Measurements from ENCODE around the gene CFAP20DC.

CFAP20DC gene

DNA sequence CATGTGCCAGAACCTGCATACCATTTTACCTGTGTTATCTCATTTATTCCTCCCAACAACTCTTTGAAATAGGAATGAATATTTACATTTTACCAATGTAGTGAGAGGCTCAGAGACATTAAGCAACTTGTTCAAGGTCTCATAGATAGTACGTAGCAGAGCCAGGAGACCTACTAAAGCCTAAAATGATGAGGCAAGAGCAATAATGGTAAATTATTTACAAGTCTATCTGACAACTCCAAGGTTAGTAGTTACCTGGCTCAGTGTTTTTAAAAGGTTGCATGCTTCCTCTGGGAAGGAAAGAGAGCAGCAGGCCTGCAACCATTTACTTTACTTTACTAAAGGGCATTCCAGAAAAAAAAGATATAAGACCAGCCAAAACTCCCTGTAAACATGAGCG lies 103.0 kb downstream of the CFAP20DC start:
- no peaks in the 10 kb centered on the region for H3K27me3 ChIP-seq (ENCODE audit: control insufficient read depth in 3 of 3, insufficient read depth in 3 of 3, low read depth in 1 of 3, low read length in 3 of 3)
- no CpG with 5 or more reads among the region's 2 CpGs for WGBS, 2 donors (ENCODE audit: extremely low coverage in 2 of 2, insufficient read length in 2 of 2, insufficient replicate concordance in 1 of 2)
- H3K4me2 ChIP-seq (ENCODE audit: insufficient read depth, low read length, poor library complexity, severe bottlenecking), result no peak overlapping the region
- no peaks in the 10 kb centered on the region for H3K36me3 ChIP-seq (replicated peaks in 1 of 2; ENCODE audit: control insufficient read depth in 2 of 2, insufficient read depth in 2 of 2, low read length in 2 of 2)
- no peak overlapping the region for H3K18ac ChIP-seq (ENCODE audit: low read length)
- H2BK12ac ChIP-seq (ENCODE audit: low read length), result no peak overlapping the region
- H2AK5ac ChIP-seq (ENCODE audit: low read depth, low read length), result no peak overlapping the region
- no peak for DNase-seq (ENCODE audit: low spot score)
- H3K4ac ChIP-seq (ENCODE audit: low read length), result no peak overlapping the region
- H2AFZ ChIP-seq (ENCODE audit: low read length), result no peak overlapping the region
- H2BK5ac ChIP-seq (ENCODE audit: low read length), result no peak overlapping the region
- H2BK15ac ChIP-seq (ENCODE audit: low read length), result no peak overlapping the region
- no peak overlapping the region for H3K27ac ChIP-seq (replicated peaks; ENCODE audit: low read length)
- no peak overlapping the region for H3K4me3 ChIP-seq (ENCODE audit: low read length in 2 of 2)
- no peaks in the 10 kb centered on the region for H3K9me3 ChIP-seq (replicated peaks in 1 of 2; ENCODE audit: control insufficient read depth in 2 of 2, insufficient read depth in 1 of 2, low read depth in 1 of 2, low read length in 2 of 2)
- H3K23ac ChIP-seq (ENCODE audit: low read depth, low read length, poor library complexity), result no peak overlapping the region
- no peak overlapping the region for H4K8ac ChIP-seq (ENCODE audit: low read depth, low read length)
- H4K91ac ChIP-seq (ENCODE audit: low read depth, low read length, poor library complexity), result no peak overlapping the region
- no peaks in the 10 kb centered on the region for H3K79me1 ChIP-seq (ENCODE audit: low read depth, low read length)
- H3K9ac ChIP-seq (ENCODE audit: low read depth, low read length, poor library complexity), result no peak overlapping the region
- H3K14ac ChIP-seq (ENCODE audit: low read length), result no peak overlapping the region
- H3K4me1 ChIP-seq (ENCODE audit: control insufficient read depth in 2 of 2, insufficient read depth in 1 of 2, low read depth in 1 of 2, low read length in 2 of 2), result no peaks in the 10 kb centered on the region
- no peak overlapping the region for H2BK120ac ChIP-seq (ENCODE audit: low read depth, low read length)

DNA sequence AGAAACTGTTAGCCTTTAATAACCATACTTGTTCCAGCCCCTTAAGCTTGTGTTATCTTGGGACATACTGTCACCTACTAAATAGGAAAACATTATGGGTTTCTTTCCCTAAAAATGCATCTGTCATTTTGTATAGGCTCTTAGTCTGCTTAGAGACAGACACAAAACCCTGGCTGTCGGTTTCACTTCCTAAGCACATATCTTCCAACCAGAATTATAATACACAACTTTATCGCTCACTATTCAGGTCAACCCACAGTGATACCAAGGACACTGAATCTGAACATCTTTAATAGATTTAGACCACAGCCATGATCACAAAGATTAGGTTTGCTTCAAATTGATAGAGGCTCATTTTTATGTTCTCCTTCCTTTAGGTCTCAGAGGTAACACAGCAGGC lies 111.8 kb downstream of the CFAP20DC start:
- H3K9ac ChIP-seq (ENCODE audit: low read depth, low read length, poor library complexity), result no peak overlapping the region
- H3K4me3 ChIP-seq (ENCODE audit: low read length in 2 of 2), result no peak overlapping the region
- no peaks in the 10 kb centered on the region for H3K79me1 ChIP-seq (ENCODE audit: low read depth, low read length)
- H2BK120ac ChIP-seq (ENCODE audit: low read depth, low read length), result no peak overlapping the region
- H2AK5ac ChIP-seq (ENCODE audit: low read depth, low read length), result no peak overlapping the region
- no peak overlapping the region for H3K23ac ChIP-seq (ENCODE audit: low read depth, low read length, poor library complexity)
- H4K91ac ChIP-seq (ENCODE audit: low read depth, low read length, poor library complexity), result no peak overlapping the region
- H2BK5ac ChIP-seq (ENCODE audit: low read length), result no peak overlapping the region
- no peaks in the 10 kb centered on the region for H3K36me3 ChIP-seq (replicated peaks in 1 of 2; ENCODE audit: control insufficient read depth in 2 of 2, insufficient read depth in 2 of 2, low read length in 2 of 2)
- no peak overlapping the region for H4K8ac ChIP-seq (ENCODE audit: low read depth, low read length)
- no peak overlapping the region for H2BK15ac ChIP-seq (ENCODE audit: low read length)
- H3K27ac ChIP-seq (replicated peaks; ENCODE audit: low read length), result no peak overlapping the region
- H2BK12ac ChIP-seq (ENCODE audit: low read length), result no peak overlapping the region
- no peak for DNase-seq (ENCODE audit: low spot score)
- H3K9me3 ChIP-seq (replicated peaks in 1 of 2; ENCODE audit: control insufficient read depth in 2 of 2, insufficient read depth in 1 of 2, low read depth in 1 of 2, low read length in 2 of 2), result no peaks in the 10 kb centered on the region
- no peak overlapping the region for H3K14ac ChIP-seq (ENCODE audit: low read length)
- H3K4me2 ChIP-seq (ENCODE audit: insufficient read depth, low read length, poor library complexity, severe bottlenecking), result no peak overlapping the region
- H3K18ac ChIP-seq (ENCODE audit: low read length), result no peak overlapping the region
- H3K4ac ChIP-seq (ENCODE audit: low read length), result no peak overlapping the region
- no peak overlapping the region for H2AFZ ChIP-seq (ENCODE audit: low read length)
- H3K27me3 ChIP-seq (ENCODE audit: control insufficient read depth in 3 of 3, insufficient read depth in 3 of 3, low read depth in 1 of 3, low read length in 3 of 3), result no peaks in the 10 kb centered on the region
- WGBS, 2 donors (ENCODE audit: extremely low coverage in 2 of 2, insufficient read length in 2 of 2, insufficient replicate concordance in 1 of 2), result no CpG with 5 or more reads among the region's 2 CpGs
- H3K4me1 ChIP-seq (ENCODE audit: control insufficient read depth in 2 of 2, insufficient read depth in 1 of 2, low read depth in 1 of 2, low read length in 2 of 2), result no peaks in the 10 kb centered on the region

DNA sequence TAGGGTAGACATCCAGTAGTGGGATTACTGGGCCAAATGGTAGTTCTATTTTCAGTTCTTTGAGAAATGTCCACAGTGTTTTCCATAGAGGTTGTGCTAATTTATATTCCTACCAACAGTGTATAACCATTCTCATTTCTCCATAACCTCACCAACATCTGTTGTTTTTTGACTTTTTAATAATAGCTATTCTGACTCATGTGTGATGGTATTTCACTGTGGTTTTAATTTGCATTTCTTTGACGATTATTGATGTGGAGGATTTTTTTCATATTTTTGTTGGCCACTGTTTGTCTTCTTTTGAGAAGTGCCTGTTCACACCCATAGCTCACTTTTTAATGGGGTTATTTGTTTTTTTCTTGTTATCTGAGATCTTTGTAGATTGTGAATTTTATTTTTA lies 125.2 kb downstream of the CFAP20DC start:
- no peak overlapping the region for H3K4me3 ChIP-seq (ENCODE audit: low read length in 2 of 2)
- no peaks in the 10 kb centered on the region for H3K9me3 ChIP-seq (replicated peaks in 1 of 2; ENCODE audit: control insufficient read depth in 2 of 2, insufficient read depth in 1 of 2, low read depth in 1 of 2, low read length in 2 of 2)
- no peaks in the 10 kb centered on the region for H3K79me1 ChIP-seq (ENCODE audit: low read depth, low read length)
- no peak overlapping the region for H3K27ac ChIP-seq (replicated peaks; ENCODE audit: low read length)
- H3K27me3 ChIP-seq (ENCODE audit: control insufficient read depth in 3 of 3, insufficient read depth in 3 of 3, low read depth in 1 of 3, low read length in 3 of 3), result no peaks in the 10 kb centered on the region
- no CpG with 5 or more reads among the region's 1 CpG for WGBS, 2 donors (ENCODE audit: extremely low coverage in 2 of 2, insufficient read length in 2 of 2, insufficient replicate concordance in 1 of 2)
- no peak overlapping the region for H3K23ac ChIP-seq (ENCODE audit: low read depth, low read length, poor library complexity)
- no peak overlapping the region for H2BK15ac ChIP-seq (ENCODE audit: low read length)
- no peak overlapping the region for H3K14ac ChIP-seq (ENCODE audit: low read length)
- no peak overlapping the region for H2BK12ac ChIP-seq (ENCODE audit: low read length)
- H3K9ac ChIP-seq (ENCODE audit: low read depth, low read length, poor library complexity), result no peak overlapping the region
- no peak for DNase-seq (ENCODE audit: low spot score)
- no peak overlapping the region for H3K4me2 ChIP-seq (ENCODE audit: insufficient read depth, low read length, poor library complexity, severe bottlenecking)
- H4K8ac ChIP-seq (ENCODE audit: low read depth, low read length), result no peak overlapping the region
- no peaks in the 10 kb centered on the region for H3K4me1 ChIP-seq (ENCODE audit: control insufficient read depth in 2 of 2, insufficient read depth in 1 of 2, low read depth in 1 of 2, low read length in 2 of 2)
- no peak overlapping the region for H3K18ac ChIP-seq (ENCODE audit: low read length)
- H3K4ac ChIP-seq (ENCODE audit: low read length), result no peak overlapping the region
- no peak overlapping the region for H2AFZ ChIP-seq (ENCODE audit: low read length)
- H4K91ac ChIP-seq (ENCODE audit: low read depth, low read length, poor library complexity), result no peak overlapping the region
- H2BK5ac ChIP-seq (ENCODE audit: low read length), result no peak overlapping the region
- H3K36me3 ChIP-seq (replicated peaks in 1 of 2; ENCODE audit: control insufficient read depth in 2 of 2, insufficient read depth in 2 of 2, low read length in 2 of 2), result no peaks in the 10 kb centered on the region
- no peak overlapping the region for H2AK5ac ChIP-seq (ENCODE audit: low read depth, low read length)
- H2BK120ac ChIP-seq (ENCODE audit: low read depth, low read length), result no peak overlapping the region

DNA sequence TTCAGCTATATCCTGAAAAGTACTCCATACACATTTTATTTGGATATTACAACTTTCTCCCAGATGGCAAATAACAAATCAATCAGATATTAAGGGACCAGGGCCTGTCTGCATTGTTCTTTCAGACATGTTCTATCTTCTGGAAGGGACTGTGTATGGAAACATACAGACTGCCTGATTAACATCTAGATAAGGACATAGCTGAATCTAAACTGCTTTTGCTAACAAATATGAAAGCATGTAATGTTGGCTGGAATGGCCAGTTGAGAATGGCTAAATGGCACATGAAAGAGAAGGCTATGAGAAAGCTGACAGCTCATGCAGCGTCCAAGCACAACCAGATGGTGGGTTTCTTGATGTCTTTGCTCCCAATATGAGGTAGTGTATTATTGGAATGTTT lies 149.4 kb downstream of the CFAP20DC start:
- no peaks in the 10 kb centered on the region for H3K79me1 ChIP-seq (ENCODE audit: low read depth, low read length)
- no peak overlapping the region for H4K8ac ChIP-seq (ENCODE audit: low read depth, low read length)
- H3K9ac ChIP-seq (ENCODE audit: low read depth, low read length, poor library complexity), result no peak overlapping the region
- no peak overlapping the region for H3K4me2 ChIP-seq (ENCODE audit: insufficient read depth, low read length, poor library complexity, severe bottlenecking)
- H3K23ac ChIP-seq (ENCODE audit: low read depth, low read length, poor library complexity), result no peak overlapping the region
- H3K36me3 ChIP-seq (replicated peaks in 1 of 2; ENCODE audit: control insufficient read depth in 2 of 2, insufficient read depth in 2 of 2, low read length in 2 of 2), result no peaks in the 10 kb centered on the region
- no peak for DNase-seq (ENCODE audit: low spot score)
- no peaks in the 10 kb centered on the region for H3K27me3 ChIP-seq (ENCODE audit: control insufficient read depth in 3 of 3, insufficient read depth in 3 of 3, low read depth in 1 of 3, low read length in 3 of 3)
- no peak overlapping the region for H2BK5ac ChIP-seq (ENCODE audit: low read length)
- H3K14ac ChIP-seq (ENCODE audit: low read length), result no peak overlapping the region
- no peaks in the 10 kb centered on the region for H3K9me3 ChIP-seq (replicated peaks in 1 of 2; ENCODE audit: control insufficient read depth in 2 of 2, insufficient read depth in 1 of 2, low read depth in 1 of 2, low read length in 2 of 2)
- H3K4ac ChIP-seq (ENCODE audit: low read length), result no peak overlapping the region
- WGBS, 2 donors (ENCODE audit: extremely low coverage in 2 of 2, insufficient read length in 2 of 2, insufficient replicate concordance in 1 of 2), result no CpG with 5 or more reads among the region's 1 CpG
- H2BK120ac ChIP-seq (ENCODE audit: low read depth, low read length), result no peak overlapping the region
- H4K91ac ChIP-seq (ENCODE audit: low read depth, low read length, poor library complexity), result no peak overlapping the region
- no peak overlapping the region for H2AK5ac ChIP-seq (ENCODE audit: low read depth, low read length)
- no peak overlapping the region for H3K27ac ChIP-seq (replicated peaks; ENCODE audit: low read length)
- no peak overlapping the region for H3K4me3 ChIP-seq (ENCODE audit: low read length in 2 of 2)
- H2AFZ ChIP-seq (ENCODE audit: low read length), result no peak overlapping the region
- H3K4me1 ChIP-seq (ENCODE audit: control insufficient read depth in 2 of 2, insufficient read depth in 1 of 2, low read depth in 1 of 2, low read length in 2 of 2), result peaks cover 0 to 5% of the 10 kb centered on the region in 2 donors
- no peak overlapping the region for H2BK15ac ChIP-seq (ENCODE audit: low read length)
- no peak overlapping the region for H3K18ac ChIP-seq (ENCODE audit: low read length)
- H2BK12ac ChIP-seq (ENCODE audit: low read length), result no peak overlapping the region

All from neuronal stem cell (in vitro differentiated cells).